Tibial nerve (tissue), 4 donors: ENCODE data around the gene UBXN2A. TPM values are rescaled to one million over a fixed set of nuclear protein-coding genes. Genes with fewer than 3 reads are reported as not detected.

Source experiments
- DNase-seq, 2 donors: peaks; one replicate each; pipeline ENCODE4 v3.0.0-alpha.2; 2019; ENCODE audit warnings: low spot score in 2 of 2
- H3K27ac ChIP-seq, 4 donors: fragments of 200-600 bp; sonication (generic) in 3 of 4; one replicate each; pipeline ENCODE4 v1.5.1; 2017 to 2019; ENCODE audit warnings: mild to moderate bottlenecking in 1 of 4
- H3K27me3 ChIP-seq, 2 donors: fragments of 200-600 bp; sonication (generic) in 1 of 2; one replicate each; pipeline versions ENCODE4 v1.5.1 to v1.6.0; 2017 to 2019
- H3K36me3 ChIP-seq, 3 donors: fragments of 200-600 bp; sonication (generic); one replicate each; pipeline ENCODE4 v1.5.1; 2018 to 2019
- H3K4me1 ChIP-seq, 4 donors: fragments of 200-600 bp; sonication (generic) in 3 of 4; one replicate each; pipeline ENCODE4 v1.5.1; 2017 to 2019
- H3K4me3 ChIP-seq, 4 donors: fragments of 200-600 bp; sonication (generic) in 3 of 4; one replicate each; pipeline ENCODE4 v1.5.1; 2017 to 2019; ENCODE audit warnings: mild to moderate bottlenecking in 1 of 4, moderate library complexity in 1 of 4
- H3K9me3 ChIP-seq, 4 donors: fragments of 200-600 bp; sonication (generic) in 3 of 4; one replicate each; pipeline ENCODE4 v1.5.1; 2017 to 2019
- EP300 ChIP-seq, 2 donors: sonication (generic); formaldehyde crosslinking; IDR thresholded peaks; one replicate each; pipeline ENCODE4 v1.6.1; 2017; ENCODE audit warnings: antibody characterized with exemption in 2 of 2, mild to moderate bottlenecking in 1 of 2
- POLR2A ChIP-seq, 2 donors: fragments of 450-650 bp; IDR thresholded peaks; one replicate each; pipeline ENCODE4 v1.6.1; 2017; ENCODE audit warnings: antibody characterized with exemption in 2 of 2, mild to moderate bottlenecking in 2 of 2, moderate library complexity in 2 of 2
- WGBS, 2 donors: methylation state at CpG; one replicate each; pipeline ENCODE4 v1.1.5; 2018; 5-methylcytosine and 5-hydroxymethylcytosine counted together
- total RNA-seq, 4 donors: library from RNA; depleted of rRNA; stranded (reverse); fragments of >200 nt; gene quantifications; one replicate each; pipeline ENCODE4 v1.1.0, GENCODE V29; 2016
- TF ChIP-seq, protein P1 (sequence below), 5 experiments: fragments of 200-600 bp in 3 of 5; fragments of 450-650 bp in 2 of 5; sonication (generic) in 3 of 5; IDR thresholded peaks; one replicate each; pipeline ENCODE4 v1.5.1; 2016 to 2019; ENCODE audit warnings: antibody characterized with exemption in 5 of 5, mild to moderate bottlenecking in 3 of 5, moderate library complexity in 2 of 5

Gene UBXN2A
- total RNA-seq, 4 donors from 2014 or later: 15.3 to 23.7 (median 17.2) TPM

DNA sequence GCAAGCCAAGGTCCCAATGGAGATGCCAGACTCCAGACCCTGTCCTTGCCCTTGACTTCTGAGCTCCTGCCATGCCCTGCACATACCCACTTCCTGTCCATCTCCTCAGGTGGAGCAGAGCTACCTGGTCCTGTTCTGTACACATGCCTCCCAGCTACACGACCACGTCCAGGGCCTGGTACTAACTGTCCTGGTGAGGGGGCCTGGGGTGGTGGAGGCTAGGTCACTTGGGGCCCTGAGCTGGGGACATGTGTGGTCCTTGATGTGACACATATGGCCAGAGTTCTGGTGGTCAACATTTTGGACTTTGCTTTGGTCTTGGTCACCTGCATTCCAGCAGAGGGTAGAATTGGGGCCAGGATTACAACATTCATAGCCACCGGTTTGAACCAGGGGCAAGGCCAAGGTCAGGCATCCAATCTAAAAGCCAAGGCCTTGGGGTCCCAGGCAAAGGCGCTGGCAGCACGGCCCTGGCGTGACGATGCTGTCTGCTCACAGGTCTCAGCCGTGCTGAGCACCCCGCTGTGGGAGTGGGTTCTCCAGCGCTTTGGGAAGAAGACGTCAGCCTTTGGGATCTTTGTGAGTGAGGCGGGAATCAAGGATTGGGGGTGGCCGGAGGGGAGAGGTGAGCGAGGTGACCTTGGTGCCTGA lies 82.2 kb downstream of the UBXN2A start:
- TF ChIP-seq, protein P1, sequence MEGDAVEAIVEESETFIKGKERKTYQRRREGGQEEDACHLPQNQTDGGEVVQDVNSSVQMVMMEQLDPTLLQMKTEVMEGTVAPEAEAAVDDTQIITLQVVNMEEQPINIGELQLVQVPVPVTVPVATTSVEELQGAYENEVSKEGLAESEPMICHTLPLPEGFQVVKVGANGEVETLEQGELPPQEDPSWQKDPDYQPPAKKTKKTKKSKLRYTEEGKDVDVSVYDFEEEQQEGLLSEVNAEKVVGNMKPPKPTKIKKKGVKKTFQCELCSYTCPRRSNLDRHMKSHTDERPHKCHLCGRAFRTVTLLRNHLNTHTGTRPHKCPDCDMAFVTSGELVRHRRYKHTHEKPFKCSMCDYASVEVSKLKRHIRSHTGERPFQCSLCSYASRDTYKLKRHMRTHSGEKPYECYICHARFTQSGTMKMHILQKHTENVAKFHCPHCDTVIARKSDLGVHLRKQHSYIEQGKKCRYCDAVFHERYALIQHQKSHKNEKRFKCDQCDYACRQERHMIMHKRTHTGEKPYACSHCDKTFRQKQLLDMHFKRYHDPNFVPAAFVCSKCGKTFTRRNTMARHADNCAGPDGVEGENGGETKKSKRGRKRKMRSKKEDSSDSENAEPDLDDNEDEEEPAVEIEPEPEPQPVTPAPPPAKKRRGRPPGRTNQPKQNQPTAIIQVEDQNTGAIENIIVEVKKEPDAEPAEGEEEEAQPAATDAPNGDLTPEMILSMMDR (IDR thresholded peaks at IDR 0.05): no peak
- TF ChIP-seq EP300 (IDR thresholded peaks at IDR 0.05) (no peak), POLR2A (IDR thresholded peaks at IDR 0.05) (no peak)
- 88 to 90% methylated on average over 14 of the region's 14 CpGs for WGBS, 2 donors
- DNase-seq: no peak
- H3K27ac ChIP-seq: no peak overlapping the region
- peaks cover 0 to 54% (median 0%) of the 10 kb centered on the region in 3 donors for H3K36me3 ChIP-seq
- no peak overlapping the region for H3K4me3 ChIP-seq
- no peaks in the 10 kb centered on the region for H3K4me1 ChIP-seq
- H3K9me3 ChIP-seq: no peaks in the 10 kb centered on the region
- H3K27me3 ChIP-seq: no peaks in the 10 kb centered on the region

GRCh38 chr2:24022975-24023575 lies 82.8 kb downstream of the UBXN2A start:
- no peaks in the 10 kb centered on the region for H3K9me3 ChIP-seq
- TF ChIP-seq EP300 (IDR thresholded peaks at IDR 0.05): no peak
- no peak for TF ChIP-seq POLR2A (IDR thresholded peaks at IDR 0.05)
- TF ChIP-seq, protein P1 (IDR thresholded peaks at IDR 0.05): no peak
- peaks cover 0 to 59% (median 0%) of the 10 kb centered on the region in 3 donors for H3K36me3 ChIP-seq
- H3K27ac ChIP-seq: no peak overlapping the region
- no peaks in the 10 kb centered on the region for H3K4me1 ChIP-seq
- no peak overlapping the region for H3K4me3 ChIP-seq
- no peaks in the 10 kb centered on the region for H3K27me3 ChIP-seq
- DNase-seq: no peak
- WGBS, 2 donors: 83 to 93% methylated on average over 15 of the region's 16 CpGs

DNA sequence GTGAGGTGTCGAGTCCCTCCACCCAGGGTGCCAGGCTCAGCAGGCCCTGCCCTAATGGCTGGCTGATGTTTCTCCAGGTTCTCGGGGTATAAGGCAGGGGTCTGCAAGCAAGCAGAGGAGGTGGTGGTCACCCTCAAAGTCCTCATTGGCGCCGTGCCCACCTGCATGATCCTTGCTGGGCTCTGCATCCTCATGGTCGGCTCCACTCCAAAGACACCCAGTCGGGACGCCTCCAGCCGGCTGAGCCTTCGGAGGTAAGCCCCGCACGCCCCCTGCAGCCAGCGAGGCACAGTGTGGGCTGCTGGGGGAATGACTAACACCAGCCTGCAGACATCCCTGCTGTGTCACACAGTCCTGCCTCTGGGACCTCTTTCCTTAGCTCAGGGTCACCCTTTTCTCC lies 83.8 kb downstream of the UBXN2A start:
- H3K27me3 ChIP-seq: no peaks in the 10 kb centered on the region
- no peak overlapping the region for H3K4me3 ChIP-seq
- TF ChIP-seq POLR2A (IDR thresholded peaks at IDR 0.05) (no peak), EP300 (IDR thresholded peaks at IDR 0.05) (no peak)
- TF ChIP-seq, protein P1 (IDR thresholded peaks at IDR 0.05): peak in 2 of 5 experiments; percentile 7 to 17
- no peaks in the 10 kb centered on the region for H3K4me1 ChIP-seq
- WGBS, 2 donors: 49 to 74% methylated on average over 5 to 12 of the region's 12 CpGs
- no peak for DNase-seq
- H3K9me3 ChIP-seq: no peaks in the 10 kb centered on the region
- H3K36me3 ChIP-seq: peaks cover 0 to 69% (median 0%) of the 10 kb centered on the region in 3 donors
- no peak overlapping the region for H3K27ac ChIP-seq

- no peaks in the 10 kb centered on the region for H3K9me3 ChIP-seq
- no peak overlapping the region for H3K27ac ChIP-seq
- H3K4me3 ChIP-seq: no peak overlapping the region
- TF ChIP-seq, protein P1 (IDR thresholded peaks at IDR 0.05): no peak
- no peak for TF ChIP-seq EP300 (IDR thresholded peaks at IDR 0.05)
- TF ChIP-seq POLR2A (IDR thresholded peaks at IDR 0.05): no peak
- H3K27me3 ChIP-seq: no peaks in the 10 kb centered on the region
- 85 to 87% methylated on average over 16 to 17 of the region's 17 CpGs for WGBS, 2 donors
- no peaks in the 10 kb centered on the region for H3K4me1 ChIP-seq
- peaks cover 0 to 80% (median 0%) of the 10 kb centered on the region in 3 donors for H3K36me3 ChIP-seq
- DNase-seq: no peak
Measured at GRCh38 chr2:24024996-24025663, 84.9 kb downstream of the UBXN2A start.

GRCh38 chr2:24026233-24026632 lies 86.0 kb downstream of the UBXN2A start:
- Histone ChIP-seq H3K36me3 (peaks cover 0 to 91% (median 5%) of the 10 kb centered on the region in 3 donors), H3K27me3 (no peaks in the 10 kb centered on the region), H3K4me3 (no peak overlapping the region), H3K4me1 (no peaks in the 10 kb centered on the region), H3K9me3 (no peaks in the 10 kb centered on the region), H3K27ac (no peak overlapping the region)
- 46 to 47% methylated on average over 2 of the region's 2 CpGs for WGBS, 2 donors
- no peak for TF ChIP-seq POLR2A (IDR thresholded peaks at IDR 0.05)
- TF ChIP-seq, protein P1 (IDR thresholded peaks at IDR 0.05): no peak
- no peak for TF ChIP-seq EP300 (IDR thresholded peaks at IDR 0.05)
- no peak for DNase-seq
